ENCODE measurements around the gene SPRTN. TPM values are rescaled to one million over a fixed set of nuclear protein-coding genes. Genes with fewer than 3 reads are reported as not detected.

Gene SPRTN
- total RNA-seq, 1 donor from 2014 or later: 9.6 TPM

DNA sequence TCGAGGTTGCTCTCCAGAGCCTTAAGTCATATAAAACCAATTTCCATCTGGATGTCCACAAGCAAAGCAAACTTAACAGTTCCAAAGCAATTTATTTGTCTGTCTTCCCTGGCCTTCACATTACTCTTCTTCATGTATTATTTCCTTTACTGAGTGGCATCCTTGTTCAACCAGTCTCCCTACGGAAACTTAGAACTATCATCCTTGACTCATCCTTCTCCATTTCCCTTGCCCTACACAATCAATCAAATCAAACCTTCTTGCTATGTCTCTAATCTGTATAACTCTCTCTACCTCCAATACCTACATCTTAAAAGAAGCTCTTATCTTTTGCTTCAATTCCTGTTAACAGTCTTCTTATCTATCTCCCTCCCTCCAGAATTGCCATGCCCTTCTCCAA lies 58.5 kb downstream of the SPRTN start:
- Histone ChIP-seq H3K4me1 (peaks cover 29% of the 10 kb centered on the region), H3K9me3 (no peaks in the 10 kb centered on the region), H3K27me3 (no peaks in the 10 kb centered on the region), H3K4me3 (no peak overlapping the region), H3K27ac (no peak overlapping the region), H3K36me3 (no peaks in the 10 kb centered on the region)
- ATAC-seq: no peak
- intact Hi-C loops (cut with DNase I): no loop called here
- no peak for TF ChIP-seq CTCF (IDR thresholded peaks at IDR 0.05)
- no peak for DNase-seq

DNA sequence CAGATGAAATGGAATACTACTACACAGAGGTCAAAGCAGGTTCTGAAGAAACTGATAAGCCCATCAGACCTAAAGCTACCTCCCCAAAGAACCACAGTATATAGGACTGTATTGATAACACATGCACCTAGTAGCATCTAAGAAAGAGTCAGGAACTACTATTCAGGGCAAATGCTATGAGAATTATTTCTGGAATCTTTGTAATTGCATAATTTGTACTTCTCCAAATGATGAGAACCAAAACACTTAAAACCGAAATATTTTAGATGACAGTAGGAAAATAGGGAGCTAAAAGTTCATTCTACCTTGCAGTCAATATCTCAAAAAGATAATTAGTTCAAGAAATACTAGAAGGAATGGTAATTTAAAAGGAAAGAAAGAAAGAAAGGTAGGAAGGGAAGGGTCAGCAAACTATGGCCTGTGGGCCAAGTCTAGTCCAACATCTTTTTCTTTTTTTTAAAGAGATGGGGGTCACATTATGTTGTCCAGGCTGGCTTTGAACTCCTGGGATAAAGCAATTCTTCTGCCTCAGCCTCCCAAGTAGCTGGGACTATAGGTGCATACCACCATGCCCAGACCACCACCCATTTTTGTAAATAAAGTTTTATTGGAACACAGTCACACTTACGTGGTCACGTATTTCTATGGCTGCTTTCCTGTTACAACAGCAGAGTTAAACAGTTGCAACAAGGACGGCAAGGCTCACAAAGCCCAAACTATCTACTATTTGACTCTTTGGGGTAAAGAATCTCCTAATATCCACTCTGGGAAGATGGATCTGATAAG lies 60.0 kb downstream of the SPRTN start:
- no peaks in the 10 kb centered on the region for H3K36me3 ChIP-seq
- H3K9me3 ChIP-seq: no peaks in the 10 kb centered on the region
- intact Hi-C loops (cut with DNase I): no loop called here
- H3K27ac ChIP-seq: no peak overlapping the region
- ATAC-seq: no peak
- H3K4me1 ChIP-seq: peaks cover 29% of the 10 kb centered on the region
- H3K27me3 ChIP-seq: no peaks in the 10 kb centered on the region
- TF ChIP-seq CTCF (IDR thresholded peaks at IDR 0.05): no peak
- no peak for DNase-seq
- H3K4me3 ChIP-seq: no peak overlapping the region

GRCh38 chr1:231401478-231401877 lies 63.4 kb downstream of the SPRTN start:
- H3K36me3 ChIP-seq: no peaks in the 10 kb centered on the region
- TF ChIP-seq CTCF (IDR thresholded peaks at IDR 0.05): no peak
- ATAC-seq (no peak), DNase-seq (no peak)
- H3K4me1 ChIP-seq: peaks cover 12% of the 10 kb centered on the region
- H3K27ac ChIP-seq: no peak overlapping the region
- intact Hi-C loops (cut with DNase I): no loop called here
- H3K9me3 ChIP-seq: no peaks in the 10 kb centered on the region
- H3K27me3 ChIP-seq: no peaks in the 10 kb centered on the region
- no peak overlapping the region for H3K4me3 ChIP-seq

DNA sequence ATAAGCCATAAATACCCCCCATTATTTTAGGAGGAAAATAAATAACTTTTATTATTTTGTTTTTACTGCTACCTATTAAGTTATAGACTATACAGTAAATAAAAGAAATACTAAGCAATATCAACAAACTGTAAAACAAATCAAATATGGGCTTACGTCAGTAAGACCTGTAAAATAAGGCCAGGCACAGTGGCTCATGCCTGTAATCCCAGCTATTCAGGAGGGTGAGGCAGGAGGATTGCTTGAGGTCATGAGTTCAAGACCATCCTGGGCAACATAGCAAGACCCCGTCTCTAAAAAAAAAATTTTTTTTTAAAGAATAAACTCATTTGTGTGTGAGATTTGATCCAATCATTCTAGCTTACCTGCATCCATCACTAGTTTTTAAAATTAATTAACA lies 66.2 kb downstream of the SPRTN start:
- no peak overlapping the region for H3K27ac ChIP-seq
- intact Hi-C loops (cut with DNase I): no loop called here
- H3K9me3 ChIP-seq: no peaks in the 10 kb centered on the region
- H3K36me3 ChIP-seq: peaks cover 8% of the 10 kb centered on the region
- ATAC-seq: no peak
- no peak overlapping the region for H3K4me3 ChIP-seq
- H3K4me1 ChIP-seq: peaks cover 8% of the 10 kb centered on the region
- H3K27me3 ChIP-seq: no peaks in the 10 kb centered on the region
- no peak for DNase-seq
- no peak for TF ChIP-seq CTCF (IDR thresholded peaks at IDR 0.05)

Other genes starting within 250 kb of the SPRTN start
- not detected for gene TRIM67, start 176.2 kb upstream of the SPRTN start, total RNA-seq
- gene GNPAT, start 97.1 kb upstream of the SPRTN start, total RNA-seq: 34.5 TPM
- 19.3 TPM for gene EXOC8, start 441 bp upstream of the SPRTN start, total RNA-seq
- gene EGLN1, start 84.0 kb downstream of the SPRTN start, total RNA-seq: 23.5 TPM
- gene TSNAX, start 190.4 kb downstream of the SPRTN start, total RNA-seq: 36.0 TPM